HepG2 (cell line): Measurements from ENCODE around the gene TMEM198. TPM values are rescaled to one million over a fixed set of nuclear protein-coding genes. Genes with fewer than 3 reads are reported as not detected.

Experiments
- CCAR2 ChIP-seq: fragments of 200-400 bp; formaldehyde crosslinking; optimal IDR thresholded peaks from 2 replicates; pipeline ENCODE3; 2018; ENCODE audit warnings: low read depth, mild to moderate bottlenecking, low read length, moderate library complexity
- HNF4A ChIP-seq: sonication (generic); formaldehyde crosslinking; IDR thresholded peaks from 2 replicates; pipeline ENCODE4 v1.4.0; 2020; ENCODE audit warnings: missing genetic modification reagents
- JUND ChIP-seq: sonication (generic); formaldehyde crosslinking; IDR thresholded peaks from 2 replicates; pipeline ENCODE4 v1.8.0; 2022; ENCODE audit warnings: mild to moderate bottlenecking, missing genetic modification reagents
- MED13 ChIP-seq: sonication (generic); formaldehyde crosslinking; IDR thresholded peaks from 2 replicates; pipeline ENCODE4 v1.5.0; 2020; ENCODE audit warnings: missing genetic modification reagents
- NBN ChIP-seq: fragments of 450-650 bp; conservative IDR thresholded peaks from 2 replicates; pipeline ENCODE4 v1.6.1; 2017
- PHB2 ChIP-seq: fragments of 450-650 bp; IDR thresholded peaks from 2 replicates; pipeline ENCODE4 v1.6.1; 2018; ENCODE audit not compliant: partially characterized antibody
- PHF20 ChIP-seq: sonication (generic); formaldehyde crosslinking; IDR thresholded peaks from 2 replicates; pipeline ENCODE4 v1.5.0; 2020; ENCODE audit warnings: mild to moderate bottlenecking, missing genetic modification reagents
- POLR2A ChIP-seq, 2 experiments: IDR thresholded peaks; 2 replicates each; pipeline ENCODE4 v1.6.1; 2011; ENCODE audit warnings: low read depth in 2 of 2, low read length in 2 of 2, mild to moderate bottlenecking in 1 of 2, moderate library complexity in 1 of 2; ENCODE audit not compliant: insufficient read depth in 1 of 2
- POLR2AphosphoS5 ChIP-seq: IDR thresholded peaks from 2 replicates; pipeline ENCODE4 v1.6.1; 2012; ENCODE audit warnings: low read depth, low read length
- RBM22 ChIP-seq: fragments of 200-400 bp; formaldehyde crosslinking; optimal IDR thresholded peaks from 2 replicates; pipeline ENCODE3; 2017; ENCODE audit warnings: mild to moderate bottlenecking, low read length, moderate library complexity
- RBM39 ChIP-seq: fragments of 200-400 bp; formaldehyde crosslinking; IDR thresholded peaks from one replicate; pipeline ENCODE4 v1.6.1; 2018; ENCODE audit warnings: antibody characterized with exemption, mild to moderate bottlenecking, low read depth, low read length; ENCODE audit not compliant: poor library complexity, severe bottlenecking
- STAT5B ChIP-seq: sonication (generic); formaldehyde crosslinking; IDR thresholded peaks from 2 replicates; pipeline ENCODE4 v1.4.0; 2020; ENCODE audit warnings: missing genetic modification reagents
- ZMAT5 ChIP-seq: sonication (generic); formaldehyde crosslinking; IDR thresholded peaks from 2 replicates; pipeline ENCODE4 v1.5.0; 2020; ENCODE audit warnings: mild to moderate bottlenecking, low read depth, missing genetic modification reagents, borderline replicate concordance
- ZNF230 ChIP-seq: sonication (generic); formaldehyde crosslinking; IDR thresholded peaks from 2 replicates; pipeline ENCODE4 v1.4.0; 2020; ENCODE audit warnings: mild to moderate bottlenecking, missing genetic modification reagents
- ZNF234 ChIP-seq: sonication (generic); formaldehyde crosslinking; conservative IDR thresholded peaks from 2 replicates; pipeline ENCODE4 v1.5.1; 2020; ENCODE audit warnings: mild to moderate bottlenecking, missing genetic modification reagents
- ZNF672 ChIP-seq: sonication (generic); formaldehyde crosslinking; IDR thresholded peaks from 2 replicates; pipeline ENCODE4 v1.8.1; 2022; ENCODE audit warnings: missing genetic modification reagents
- ZNF776 ChIP-seq: sonication (generic); formaldehyde crosslinking; IDR thresholded peaks from 2 replicates; pipeline ENCODE4 v1.4.0; 2020; ENCODE audit warnings: mild to moderate bottlenecking, missing genetic modification reagents
- ZUFSP ChIP-seq: sonication (generic); formaldehyde crosslinking; IDR thresholded peaks from 2 replicates; pipeline ENCODE4 v1.9.0; 2021; ENCODE audit warnings: missing genetic modification reagents, mild to moderate bottlenecking, borderline replicate concordance
- polyA plus RNA-seq, 8 experiments: library from polyadenylated mRNA; depleted of rRNA in 3 of 8; stranded (reverse) in 7 of 8; unstranded in 1 of 8; fragments of >200 nt; fragmentation: Illumina TruSeq in 4 of 8; extraction: Trizol in 4 of 8; gene quantifications; 2 replicates each; pipeline versions ENCODE4 v1.2.1 to v1.2.3, GENCODE V29; 2011 to 2016; ENCODE audit warnings: low read depth in 4 of 8, missing spikeins in 1 of 8, mixed read lengths in 1 of 8; ENCODE audit not compliant: insufficient read depth in 1 of 8
- total RNA-seq, 5 experiments: library from RNA; depleted of rRNA; stranded (reverse); fragments of >200 nt; fragmentation: Illumina TruSeq; extraction: Trizol; gene quantifications; 2 replicates each; pipeline ENCODE4 v1.2.3, GENCODE V29; 2016; ENCODE audit warnings: low read depth in 1 of 5
- TF ChIP-seq, protein P1 (sequence below): sonication (generic); formaldehyde crosslinking; conservative IDR thresholded peaks from 2 replicates; pipeline ENCODE4 v1.8.1; 2023; ENCODE audit warnings: missing genetic modification reagents
- TF ChIP-seq, protein P2 (sequence below): conservative IDR thresholded peaks from 2 replicates; pipeline ENCODE4 v1.6.1; 2018; ENCODE audit warnings: missing genetic modification reagents
- TF ChIP-seq, protein P3 (sequence below): IDR thresholded peaks from 2 replicates; pipeline ENCODE4 v1.6.1; 2016; ENCODE audit warnings: missing compliant biosample characterization, missing genetic modification reagents, borderline replicate concordance
- TF ChIP-seq, protein P4 (sequence below): sonication (generic); formaldehyde crosslinking; IDR thresholded peaks from 2 replicates; pipeline ENCODE4 v1.8.0; 2022; ENCODE audit warnings: mild to moderate bottlenecking, missing genetic modification reagents

Gene TMEM198
- total and polyA plus RNA-seq, 2 of the 13 experiments (the other 11 are each of a cell fraction or from before 2014, with no cell fraction given) = 17.3 to 23.5 TPM

GRCh38 chr2:219571311-219572236, 27.7 kb downstream of the TMEM198 start, which contains the start of gene OBSL1 (continued):
- TF ChIP-seq, protein P1, sequence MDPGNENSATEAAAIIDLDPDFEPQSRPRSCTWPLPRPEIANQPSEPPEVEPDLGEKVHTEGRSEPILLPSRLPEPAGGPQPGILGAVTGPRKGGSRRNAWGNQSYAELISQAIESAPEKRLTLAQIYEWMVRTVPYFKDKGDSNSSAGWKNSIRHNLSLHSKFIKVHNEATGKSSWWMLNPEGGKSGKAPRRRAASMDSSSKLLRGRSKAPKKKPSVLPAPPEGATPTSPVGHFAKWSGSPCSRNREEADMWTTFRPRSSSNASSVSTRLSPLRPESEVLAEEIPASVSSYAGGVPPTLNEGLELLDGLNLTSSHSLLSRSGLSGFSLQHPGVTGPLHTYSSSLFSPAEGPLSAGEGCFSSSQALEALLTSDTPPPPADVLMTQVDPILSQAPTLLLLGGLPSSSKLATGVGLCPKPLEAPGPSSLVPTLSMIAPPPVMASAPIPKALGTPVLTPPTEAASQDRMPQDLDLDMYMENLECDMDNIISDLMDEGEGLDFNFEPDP = no peak
- TF ChIP-seq HNF4A (CRISPR knock-in tag) (peak; percentile 70), JUND (CRISPR knock-in tag) (peak; percentile 58), ZNF776 (CRISPR knock-in tag) (peak; percentile 88; the same call in 1 of the 2 replicates), ZUFSP (CRISPR knock-in tag) (no peak), ZNF230 (CRISPR knock-in tag) (no peak; the same call in 1 of the 2 replicates), RBM22 (peak; percentile 34), POLR2A (IDR thresholded peaks at IDR 0.05; ENCODE audit: insufficient read depth in 1 of 2, low read depth in 2 of 2, low read length in 2 of 2) (peak in 1 of 2 experiments; percentile 63; a peak in 1 of 4 replicates), ZNF672 (CRISPR knock-in tag) (peak; percentile 81; the same call in 1 of the 2 replicates), MED13 (CRISPR knock-in tag) (0 out of 2 replicates have a peak, but pooled peaks have one; percentile 62), STAT5B (no peak), CCAR2 (peak; percentile 90), POLR2AphosphoS5 (peak; percentile 68), ZNF234 (no peak), NBN (0 out of 2 replicates have a peak, but pooled peaks have one; percentile 72), PHB2 (no peak), RBM39 (peak; percentile 64), PHF20 (CRISPR knock-in tag) (no peak), ZMAT5 (CRISPR knock-in tag) (no peak)
- TF ChIP-seq, protein P2, sequence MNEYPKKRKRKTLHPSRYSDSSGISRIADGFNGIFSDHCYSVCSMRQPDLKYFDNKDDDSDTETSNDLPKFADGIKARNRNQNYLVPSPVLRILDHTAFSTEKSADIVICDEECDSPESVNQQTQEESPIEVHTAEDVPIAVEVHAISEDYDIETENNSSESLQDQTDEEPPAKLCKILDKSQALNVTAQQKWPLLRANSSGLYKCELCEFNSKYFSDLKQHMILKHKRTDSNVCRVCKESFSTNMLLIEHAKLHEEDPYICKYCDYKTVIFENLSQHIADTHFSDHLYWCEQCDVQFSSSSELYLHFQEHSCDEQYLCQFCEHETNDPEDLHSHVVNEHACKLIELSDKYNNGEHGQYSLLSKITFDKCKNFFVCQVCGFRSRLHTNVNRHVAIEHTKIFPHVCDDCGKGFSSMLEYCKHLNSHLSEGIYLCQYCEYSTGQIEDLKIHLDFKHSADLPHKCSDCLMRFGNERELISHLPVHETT = no peak
- TF ChIP-seq, protein P3, sequence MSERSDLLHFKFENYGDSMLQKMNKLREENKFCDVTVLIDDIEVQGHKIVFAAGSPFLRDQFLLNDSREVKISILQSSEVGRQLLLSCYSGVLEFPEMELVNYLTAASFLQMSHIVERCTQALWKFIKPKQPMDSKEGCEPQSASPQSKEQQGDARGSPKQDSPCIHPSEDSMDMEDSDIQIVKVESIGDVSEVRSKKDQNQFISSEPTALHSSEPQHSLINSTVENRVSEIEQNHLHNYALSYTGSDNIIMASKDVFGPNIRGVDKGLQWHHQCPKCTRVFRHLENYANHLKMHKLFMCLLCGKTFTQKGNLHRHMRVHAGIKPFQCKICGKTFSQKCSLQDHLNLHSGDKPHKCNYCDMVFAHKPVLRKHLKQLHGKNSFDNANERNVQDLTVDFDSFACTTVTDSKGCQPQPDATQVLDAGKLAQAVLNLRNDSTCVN (CRISPR knock-in tag) = no peak
- TF ChIP-seq, protein P4, sequence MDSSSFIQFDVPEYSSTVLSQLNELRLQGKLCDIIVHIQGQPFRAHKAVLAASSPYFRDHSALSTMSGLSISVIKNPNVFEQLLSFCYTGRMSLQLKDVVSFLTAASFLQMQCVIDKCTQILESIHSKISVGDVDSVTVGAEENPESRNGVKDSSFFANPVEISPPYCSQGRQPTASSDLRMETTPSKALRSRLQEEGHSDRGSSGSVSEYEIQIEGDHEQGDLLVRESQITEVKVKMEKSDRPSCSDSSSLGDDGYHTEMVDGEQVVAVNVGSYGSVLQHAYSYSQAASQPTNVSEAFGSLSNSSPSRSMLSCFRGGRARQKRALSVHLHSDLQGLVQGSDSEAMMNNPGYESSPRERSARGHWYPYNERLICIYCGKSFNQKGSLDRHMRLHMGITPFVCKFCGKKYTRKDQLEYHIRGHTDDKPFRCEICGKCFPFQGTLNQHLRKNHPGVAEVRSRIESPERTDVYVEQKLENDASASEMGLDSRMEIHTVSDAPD (CRISPR knock-in tag) = peak; percentile 32; the same call in 1 of the 2 replicates
